ENCODE measurements around the gene ZFAND5.

GRCh38 chr9:72396247-72397091 lies 31.5 kb upstream of the ZFAND5 start:
- no peak for TF ChIP-seq EP300 (IDR thresholded peaks at IDR 0.05; ENCODE audit: borderline replicate concordance in 1 of 2, control insufficient read depth in 1 of 2, low read depth in 2 of 2, low read length in 2 of 2)
- TF ChIP-seq, protein P1, sequence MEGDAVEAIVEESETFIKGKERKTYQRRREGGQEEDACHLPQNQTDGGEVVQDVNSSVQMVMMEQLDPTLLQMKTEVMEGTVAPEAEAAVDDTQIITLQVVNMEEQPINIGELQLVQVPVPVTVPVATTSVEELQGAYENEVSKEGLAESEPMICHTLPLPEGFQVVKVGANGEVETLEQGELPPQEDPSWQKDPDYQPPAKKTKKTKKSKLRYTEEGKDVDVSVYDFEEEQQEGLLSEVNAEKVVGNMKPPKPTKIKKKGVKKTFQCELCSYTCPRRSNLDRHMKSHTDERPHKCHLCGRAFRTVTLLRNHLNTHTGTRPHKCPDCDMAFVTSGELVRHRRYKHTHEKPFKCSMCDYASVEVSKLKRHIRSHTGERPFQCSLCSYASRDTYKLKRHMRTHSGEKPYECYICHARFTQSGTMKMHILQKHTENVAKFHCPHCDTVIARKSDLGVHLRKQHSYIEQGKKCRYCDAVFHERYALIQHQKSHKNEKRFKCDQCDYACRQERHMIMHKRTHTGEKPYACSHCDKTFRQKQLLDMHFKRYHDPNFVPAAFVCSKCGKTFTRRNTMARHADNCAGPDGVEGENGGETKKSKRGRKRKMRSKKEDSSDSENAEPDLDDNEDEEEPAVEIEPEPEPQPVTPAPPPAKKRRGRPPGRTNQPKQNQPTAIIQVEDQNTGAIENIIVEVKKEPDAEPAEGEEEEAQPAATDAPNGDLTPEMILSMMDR (IDR thresholded peaks at IDR 0.05 in 2 of 3, conservative IDR thresholded peaks at IDR 0.05 in 1 of 3; ENCODE audit: control insufficient read depth in 2 of 3, extremely low read depth in 1 of 3, insufficient read depth in 1 of 3, low read depth in 3 of 3, low read length in 3 of 3), result no peak
- no peak for TF ChIP-seq CHD4 (IDR thresholded peaks at IDR 0.05)
- no peak for TF ChIP-seq SP1 (IDR thresholded peaks at IDR 0.05; ENCODE audit: low read depth, low read length)
- TF ChIP-seq TAF1 (IDR thresholded peaks at IDR 0.05; ENCODE audit: borderline replicate concordance, low read depth, low read length), result no peak
- no peak for TF ChIP-seq JUNB (IDR thresholded peaks at IDR 0.05)
- no peak for TF ChIP-seq RELB (IDR thresholded peaks at IDR 0.05; ENCODE audit: low read depth)
- no peak for TF ChIP-seq GABPA (IDR thresholded peaks at IDR 0.05; ENCODE audit: low read depth)
- no peak for TF ChIP-seq ELK1 (IDR thresholded peaks at IDR 0.05; ENCODE audit: low read depth, low read length)
- no peak for TF ChIP-seq FOXM1 (IDR thresholded peaks at IDR 0.05; ENCODE audit: low read depth, low read length)
- no peak for TF ChIP-seq YBX1 (IDR thresholded peaks at IDR 0.05)
- TF ChIP-seq TBL1XR1 (IDR thresholded peaks at IDR 0.05; ENCODE audit: low read depth, low read length), result no peak
